Measurements from ENCODE around the gene FOXA3. TPM values are rescaled to one million over a fixed set of nuclear protein-coding genes. Genes with fewer than 3 reads are reported as not detected.

Gene FOXA3
- total RNA-seq, 1 donor from 2014 or later: 1.6 TPM

DNA sequence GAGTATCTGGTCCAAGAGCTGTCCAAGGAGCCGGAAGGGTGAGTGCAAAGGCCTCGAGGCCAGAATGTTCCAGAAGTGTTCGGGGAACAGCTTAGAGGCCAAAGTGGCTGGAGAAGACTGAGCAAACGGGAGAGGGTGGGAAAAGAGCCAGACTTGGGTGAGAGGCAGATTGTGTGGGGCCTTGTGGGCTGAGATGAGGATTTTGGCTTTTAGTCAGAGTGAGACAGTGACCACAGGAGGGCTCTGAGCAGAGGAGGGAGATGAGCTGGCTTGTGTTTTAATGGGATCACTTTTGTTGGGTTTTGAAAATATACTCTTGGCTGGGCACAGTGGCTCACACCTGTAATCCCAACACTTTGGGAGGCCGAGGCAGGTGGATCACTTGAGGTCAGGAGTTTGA is 44.8 kb downstream of the FOXA3 start:
- Histone ChIP-seq H3K27ac (no peak overlapping the region), H3K36me3 (no peaks in the 10 kb centered on the region), H3K9me3 (no peaks in the 10 kb centered on the region), H3K4me1 (no peaks in the 10 kb centered on the region), H3K27me3 (peaks cover 8% of the 10 kb centered on the region), H3K4me3 (no peak overlapping the region)
- TF ChIP-seq, protein P1, sequence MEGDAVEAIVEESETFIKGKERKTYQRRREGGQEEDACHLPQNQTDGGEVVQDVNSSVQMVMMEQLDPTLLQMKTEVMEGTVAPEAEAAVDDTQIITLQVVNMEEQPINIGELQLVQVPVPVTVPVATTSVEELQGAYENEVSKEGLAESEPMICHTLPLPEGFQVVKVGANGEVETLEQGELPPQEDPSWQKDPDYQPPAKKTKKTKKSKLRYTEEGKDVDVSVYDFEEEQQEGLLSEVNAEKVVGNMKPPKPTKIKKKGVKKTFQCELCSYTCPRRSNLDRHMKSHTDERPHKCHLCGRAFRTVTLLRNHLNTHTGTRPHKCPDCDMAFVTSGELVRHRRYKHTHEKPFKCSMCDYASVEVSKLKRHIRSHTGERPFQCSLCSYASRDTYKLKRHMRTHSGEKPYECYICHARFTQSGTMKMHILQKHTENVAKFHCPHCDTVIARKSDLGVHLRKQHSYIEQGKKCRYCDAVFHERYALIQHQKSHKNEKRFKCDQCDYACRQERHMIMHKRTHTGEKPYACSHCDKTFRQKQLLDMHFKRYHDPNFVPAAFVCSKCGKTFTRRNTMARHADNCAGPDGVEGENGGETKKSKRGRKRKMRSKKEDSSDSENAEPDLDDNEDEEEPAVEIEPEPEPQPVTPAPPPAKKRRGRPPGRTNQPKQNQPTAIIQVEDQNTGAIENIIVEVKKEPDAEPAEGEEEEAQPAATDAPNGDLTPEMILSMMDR (IDR thresholded peaks at IDR 0.05): no peak
- ATAC-seq: no peak
- DNase-seq: no peak
- intact Hi-C loops (cut with DNase I): no loop called here

DNA sequence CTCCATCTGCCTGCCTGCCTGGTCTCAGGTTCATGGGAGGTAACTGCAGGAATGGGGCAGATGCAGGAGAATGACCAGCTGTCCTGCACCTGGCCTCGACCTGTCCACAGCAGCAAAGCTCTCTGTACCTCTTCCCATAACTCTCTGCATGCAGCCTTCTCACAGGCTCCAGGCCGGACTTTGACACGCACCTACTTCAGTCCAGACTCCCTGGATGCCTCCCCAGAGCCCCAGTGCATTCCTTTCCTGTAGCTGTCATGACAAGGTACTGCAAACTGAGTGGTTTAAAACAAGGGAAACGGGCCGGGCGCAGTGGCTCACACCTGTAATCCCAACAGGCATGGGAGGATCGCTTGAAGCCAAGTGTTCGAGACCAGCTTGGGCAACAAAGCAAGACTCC is 47.2 kb downstream of the FOXA3 start:
- intact Hi-C loops (cut with DNase I): no loop called here
- no peaks in the 10 kb centered on the region for H3K36me3 ChIP-seq
- H3K27ac ChIP-seq: no peak overlapping the region
- no peak for ATAC-seq
- H3K4me3 ChIP-seq: no peak overlapping the region
- H3K27me3 ChIP-seq: peaks cover 8% of the 10 kb centered on the region
- TF ChIP-seq, protein P1 (IDR thresholded peaks at IDR 0.05): no peak
- DNase-seq: no peak
- H3K4me1 ChIP-seq: no peaks in the 10 kb centered on the region
- no peaks in the 10 kb centered on the region for H3K9me3 ChIP-seq

DNA sequence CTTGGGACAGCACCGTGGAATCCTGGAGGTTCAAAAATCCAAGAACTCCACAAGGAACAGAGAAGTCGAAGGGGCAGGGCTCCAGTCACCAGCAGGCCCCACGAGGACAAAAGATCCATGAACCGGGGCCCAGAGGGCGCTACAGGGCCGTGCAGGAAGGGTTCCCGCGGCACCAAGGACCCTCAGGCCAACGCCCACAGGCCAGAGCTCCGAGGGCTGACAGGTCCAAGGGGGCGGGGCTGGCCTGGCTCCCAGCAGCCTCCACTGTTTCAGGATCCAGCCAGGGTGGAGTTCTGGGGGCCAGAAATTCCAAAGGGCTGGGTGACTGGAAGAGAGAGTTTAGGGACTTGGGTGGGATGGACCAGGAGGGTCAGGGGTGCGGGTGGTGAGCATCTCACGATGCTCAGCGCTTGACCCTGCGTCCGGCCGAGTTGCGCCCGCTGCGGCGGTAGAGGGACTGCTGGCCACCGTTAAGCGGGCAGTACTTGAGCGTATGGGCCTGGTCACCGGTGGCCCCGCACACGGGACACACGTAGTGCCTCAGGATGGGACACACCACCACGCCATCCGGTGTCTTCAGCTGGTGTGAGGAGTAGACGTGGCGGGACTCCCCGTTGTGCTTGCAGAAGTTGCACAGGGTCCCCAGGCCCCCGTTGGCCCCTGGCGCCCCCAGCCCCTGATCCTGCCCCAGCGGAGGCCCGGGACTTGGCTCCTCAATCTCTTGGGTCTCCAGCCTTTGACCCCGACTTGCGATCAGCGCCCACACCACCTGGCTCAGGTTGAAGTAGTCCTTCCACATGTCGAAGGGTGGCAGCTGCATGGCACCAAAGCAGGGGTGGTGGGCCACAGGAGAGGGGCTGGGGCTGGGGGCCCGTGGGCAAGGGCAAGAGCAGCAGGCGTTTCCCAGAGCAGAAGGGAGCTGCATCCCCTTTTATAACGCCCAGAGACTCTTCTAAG is 50.0 kb downstream of the FOXA3 start, which contains the start of gene NANOS2:
Gene NANOS2, minus strand, starts transcription at position 905 of the 957 bp plus-strand sequence. Its CDS starts 85 bp downstream, at position 820.
- peaks cover 17% of the 10 kb centered on the region for H3K27me3 ChIP-seq

DNA sequence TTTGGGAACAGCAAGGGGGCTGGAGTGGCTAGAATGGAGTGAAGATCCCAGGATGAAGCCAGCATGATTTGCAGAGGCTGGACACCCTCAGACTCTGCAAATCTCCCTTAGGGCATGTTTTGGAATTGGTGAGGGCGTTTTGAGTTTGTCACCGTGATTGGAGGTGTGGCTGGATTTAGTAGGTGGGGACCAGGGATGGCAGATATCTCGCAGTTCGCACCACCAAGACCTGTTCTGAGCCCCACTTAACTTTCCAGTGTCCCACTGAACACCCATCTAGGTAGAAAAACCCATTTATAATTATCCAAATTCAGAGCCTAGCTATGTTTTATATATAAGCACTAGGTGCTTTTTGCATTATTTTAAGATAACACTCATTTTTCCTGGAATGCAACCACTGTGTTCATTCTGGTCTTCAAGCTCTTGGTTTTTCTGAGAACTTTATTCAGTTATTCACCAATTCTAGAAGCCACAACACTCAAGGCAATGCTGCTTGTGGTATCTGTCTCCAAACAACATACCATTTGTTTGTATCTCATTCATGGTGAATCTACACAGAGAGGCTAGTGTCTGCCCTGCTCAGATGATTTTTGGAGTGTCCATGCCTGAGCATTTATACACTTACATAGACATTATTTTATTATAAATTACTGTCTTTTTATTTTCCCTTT is 53.4 kb downstream of the FOXA3 start:
- ATAC-seq (no peak), DNase-seq (no peak)
- intact Hi-C loops (cut with DNase I): no loop called here
- Histone ChIP-seq H3K27ac (no peak overlapping the region), H3K36me3 (no peaks in the 10 kb centered on the region), H3K27me3 (peaks cover 9% of the 10 kb centered on the region), H3K9me3 (no peaks in the 10 kb centered on the region), H3K4me1 (no peaks in the 10 kb centered on the region), H3K4me3 (no peak overlapping the region)
- TF ChIP-seq, protein P1 (IDR thresholded peaks at IDR 0.05): no peak

More for the DNA sequence above, 50.0 kb downstream of the FOXA3 start, which contains the start of gene NANOS2:
- DNase-seq (no peak), ATAC-seq (peak; percentile 43)
- intact Hi-C loops (cut with DNase I): no loop called here
- H3K4me1 ChIP-seq: no peaks in the 10 kb centered on the region
- no peak within 1 kb of the TSS for H3K27ac ChIP-seq
- no peak within 1 kb of the TSS for H3K4me3 ChIP-seq
- H3K36me3 ChIP-seq: no peaks in the 10 kb centered on the region
- TF ChIP-seq, protein P1 (IDR thresholded peaks at IDR 0.05): no peak
- H3K9me3 ChIP-seq: no peaks in the 10 kb centered on the region

DNA sequence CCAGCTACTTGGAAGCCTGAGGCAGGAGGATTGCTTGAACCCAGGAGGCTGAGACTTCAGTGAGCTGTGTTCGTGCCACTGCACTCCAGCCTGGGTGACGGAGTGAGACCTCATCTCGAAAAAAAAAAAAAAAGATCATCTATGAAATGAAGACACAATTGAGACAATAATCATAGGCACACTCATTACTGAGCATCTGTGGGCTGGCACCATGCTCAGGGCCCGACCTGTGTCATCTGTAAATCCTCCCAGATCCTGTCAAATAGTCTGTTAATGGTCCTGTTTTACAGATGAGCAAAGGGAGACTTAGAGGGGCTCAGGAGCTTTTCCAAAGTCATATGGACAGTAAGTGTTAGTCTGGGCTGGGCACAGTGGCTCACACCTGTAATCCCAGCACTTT is 54.6 kb downstream of the FOXA3 start:
- Histone ChIP-seq H3K36me3 (no peaks in the 10 kb centered on the region), H3K4me3 (no peak overlapping the region), H3K27ac (no peak overlapping the region), H3K4me1 (no peaks in the 10 kb centered on the region), H3K27me3 (peaks cover 9% of the 10 kb centered on the region), H3K9me3 (no peaks in the 10 kb centered on the region)
- ATAC-seq (no peak), DNase-seq (no peak)
- intact Hi-C loops (cut with DNase I): no loop called here
- TF ChIP-seq, protein P1 (IDR thresholded peaks at IDR 0.05): no peak
